Liver (tissue), 9 donors: ENCODE results near the gene PGM5. TPM values are rescaled to one million over a fixed set of nuclear protein-coding genes. Genes with fewer than 3 reads are reported as not detected.

Experiments
- DNase-seq: peaks from one replicate; pipeline ENCODE4 v3.0.0-alpha.2; 2017; ENCODE audit warnings: low spot score
- H3K27ac ChIP-seq, 2 donors: one replicate each; pipeline ENCODE4 v1.7.0; 2013; ENCODE audit warnings: inconsistent platforms in 2 of 2, low read length in 2 of 2, control low read depth in 1 of 2, low read depth in 1 of 2, mild to moderate bottlenecking in 1 of 2
- H3K27me3 ChIP-seq, 4 donors: one replicate each; pipeline versions ENCODE4 v1.6.1 to v1.7.0; 2013; ENCODE audit warnings: low read length in 3 of 4, inconsistent platforms in 1 of 4, mild to moderate bottlenecking in 1 of 4, moderate library complexity in 1 of 4; ENCODE audit not compliant: control insufficient read depth in 4 of 4, insufficient read depth in 4 of 4
- H3K36me3 ChIP-seq, 4 donors: one replicate each; pipeline versions ENCODE4 v1.6.1 to v1.7.0; 2013; ENCODE audit warnings: low read length in 3 of 4, mild to moderate bottlenecking in 3 of 4, low read depth in 1 of 4, moderate library complexity in 1 of 4; ENCODE audit not compliant: control insufficient read depth in 4 of 4, insufficient read depth in 3 of 4
- H3K4me1 ChIP-seq, 4 donors: one replicate each; pipeline versions ENCODE4 v1.6.1 to v1.7.0; 2013; ENCODE audit warnings: low read length in 3 of 4, mild to moderate bottlenecking in 3 of 4, moderate library complexity in 1 of 4; ENCODE audit not compliant: control insufficient read depth in 4 of 4, insufficient read depth in 4 of 4
- H3K4me3 ChIP-seq, 3 donors: one replicate each; pipeline versions ENCODE4 v1.6.1 to v1.7.0; 2013; ENCODE audit warnings: low read length in 3 of 3, control low read depth in 1 of 3, low read depth in 1 of 3, mild to moderate bottlenecking in 1 of 3
- H3K9ac ChIP-seq, 2 donors: one replicate each; pipeline ENCODE4 v1.7.0; 2013; ENCODE audit warnings: low read length in 2 of 2, mild to moderate bottlenecking in 2 of 2, moderate library complexity in 2 of 2, control low read depth in 1 of 2, low read depth in 1 of 2
- H3K9me3 ChIP-seq, 4 donors: one replicate each; pipeline versions ENCODE4 v1.6.1 to v1.7.0; 2013; ENCODE audit warnings: low read length in 3 of 4; ENCODE audit not compliant: control insufficient read depth in 4 of 4
- EGR1 ChIP-seq, 2 donors: IDR thresholded peaks; 2 replicates each; pipeline ENCODE4 v1.6.1; 2016 to 2018; ENCODE audit warnings: antibody characterized with exemption in 2 of 2, low read depth in 2 of 2
- FOXA1 ChIP-seq: IDR thresholded peaks from 2 replicates; pipeline ENCODE4 v1.6.1; 2016; ENCODE audit warnings: antibody characterized with exemption
- GABPA ChIP-seq, 2 donors: IDR thresholded peaks in 1 of 2; conservative IDR thresholded peaks in 1 of 2; 2 replicates each; pipeline ENCODE4 v1.6.1; 2016; ENCODE audit warnings: antibody characterized with exemption in 2 of 2, mild to moderate bottlenecking in 1 of 2, moderate library complexity in 1 of 2
- HNF4A ChIP-seq, 2 donors: conservative IDR thresholded peaks; 2 replicates each; pipeline ENCODE4 v1.6.1; 2016; ENCODE audit warnings: antibody characterized with exemption in 2 of 2, mild to moderate bottlenecking in 2 of 2
- HNF4G ChIP-seq: IDR thresholded peaks from 2 replicates; pipeline ENCODE4 v1.6.1; 2016; ENCODE audit warnings: antibody characterized with exemption
- JUND ChIP-seq, 2 donors: IDR thresholded peaks; 2 replicates each; pipeline ENCODE4 v1.6.1; 2016; ENCODE audit warnings: antibody characterized with exemption in 2 of 2
- NR2F2 ChIP-seq: IDR thresholded peaks from 2 replicates; pipeline ENCODE4 v1.6.1; 2016; ENCODE audit warnings: antibody characterized with exemption
- RAD21 ChIP-seq, 2 donors: IDR thresholded peaks; 2 replicates each; pipeline ENCODE4 v1.6.1; 2016; ENCODE audit warnings: antibody characterized with exemption in 2 of 2, mild to moderate bottlenecking in 2 of 2
- RXRA ChIP-seq, 2 donors: IDR thresholded peaks; 2 replicates each; pipeline ENCODE4 v1.6.1; 2017 to 2018; ENCODE audit warnings: antibody characterized with exemption in 2 of 2, mild to moderate bottlenecking in 1 of 2
- SP1 ChIP-seq: IDR thresholded peaks from 2 replicates; pipeline ENCODE4 v1.6.1; 2018; ENCODE audit warnings: antibody characterized with exemption, mild to moderate bottlenecking
- TAF1 ChIP-seq: conservative IDR thresholded peaks from 2 replicates; pipeline ENCODE4 v1.6.1; 2016; ENCODE audit warnings: antibody characterized with exemption, mild to moderate bottlenecking
- WGBS: extraction: QIAGEN DNeasy Blood & Tissue Kit; methylation state at CpG from one replicate; pipeline ENCODE4 v1.1.7; 2013; 5-methylcytosine and 5-hydroxymethylcytosine counted together
- polyA plus RNA-seq, 2 donors: library from polyadenylated mRNA; stranded (reverse) in 1 of 2; unstranded in 1 of 2; fragments of 200-250 nt in 1 of 2; fragments of >200 nt in 1 of 2; fragmentation: Nextera tagmentation in 1 of 2; extraction: Ambion mirVana in 1 of 2; gene quantifications; one replicate each; pipeline versions ENCODE4 v1.2.1 to v1.2.3, GENCODE V29; 2013 to 2015
- total RNA-seq, 2 donors: library from RNA; depleted of rRNA; stranded (reverse); fragments of >200 nt; gene quantifications; one replicate each; pipeline ENCODE4 v1.2.3, GENCODE V29; 2014
- TF ChIP-seq, protein P1 (sequence below): IDR thresholded peaks from 2 replicates; pipeline ENCODE4 v1.6.1; 2016; ENCODE audit warnings: antibody characterized with exemption
- TF ChIP-seq, protein P2 (sequence below): IDR thresholded peaks from 2 replicates; pipeline ENCODE4 v1.6.1; 2016; ENCODE audit warnings: antibody characterized with exemption
- TF ChIP-seq, protein P3 (sequence below): fragments of 150-350 bp; IDR thresholded peaks from 2 replicates; pipeline ENCODE4 v1.5.1; 2017; ENCODE audit warnings: improper control_type of control experiment, low read depth, low read length; ENCODE audit not compliant: missing input control
- TF ChIP-seq, protein P4 (sequence below): IDR thresholded peaks from 2 replicates; pipeline ENCODE4 v1.6.1; 2016; ENCODE audit warnings: antibody characterized with exemption
- donor health status: healthy.
- donor health status: healthy.
- donor health status: healthy.
- donor health status: healthy.
- donor health status: healthy.

The PGM5 gene
- total and polyA plus RNA-seq, 4 donors, result 0.63 to 8.5 (median 2.2) TPM

GRCh38 chr9:68488126-68488525 is 131.7 kb downstream of the PGM5 start (continued):
- TF ChIP-seq, protein P1, sequence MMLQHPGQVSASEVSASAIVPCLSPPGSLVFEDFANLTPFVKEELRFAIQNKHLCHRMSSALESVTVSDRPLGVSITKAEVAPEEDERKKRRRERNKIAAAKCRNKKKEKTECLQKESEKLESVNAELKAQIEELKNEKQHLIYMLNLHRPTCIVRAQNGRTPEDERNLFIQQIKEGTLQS, result no peak
- TF ChIP-seq, protein P2, sequence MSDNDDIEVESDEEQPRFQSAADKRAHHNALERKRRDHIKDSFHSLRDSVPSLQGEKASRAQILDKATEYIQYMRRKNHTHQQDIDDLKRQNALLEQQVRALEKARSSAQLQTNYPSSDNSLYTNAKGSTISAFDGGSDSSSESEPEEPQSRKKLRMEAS, result no peak
- no peak for TF ChIP-seq EGR1 (IDR thresholded peaks at IDR 0.05; ENCODE audit: low read depth in 2 of 2)
- peak in 1 of 2 donors; percentile 19 for TF ChIP-seq RXRA (IDR thresholded peaks at IDR 0.05)
- no peak for TF ChIP-seq HNF4G
- TF ChIP-seq GABPA (IDR thresholded peaks at IDR 0.05 in 1 of 2, conservative IDR thresholded peaks at IDR 0.05 in 1 of 2), result no peak

DNA sequence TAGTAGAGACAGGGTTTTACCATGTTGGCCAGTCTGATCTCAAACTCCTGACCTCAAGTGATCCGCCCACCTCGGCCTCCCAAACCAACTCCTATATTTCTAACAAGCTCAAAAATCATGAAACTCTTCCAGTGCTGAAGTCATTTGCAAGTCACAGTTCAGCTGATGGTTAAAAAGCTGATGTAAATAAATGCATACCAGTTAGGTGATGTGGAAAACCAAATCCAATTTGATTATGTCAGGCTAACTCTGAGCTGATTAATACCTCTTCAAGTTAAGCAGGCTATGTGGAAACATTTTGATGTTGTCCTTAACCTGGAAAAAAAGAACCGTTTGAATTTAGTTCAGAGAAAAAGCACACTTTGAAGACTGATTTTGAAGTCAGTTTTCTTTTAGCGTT is 133.2 kb downstream of the PGM5 start:
- Histone ChIP-seq H3K27me3 (no peaks in the 10 kb centered on the region), H3K36me3 (no peaks in the 10 kb centered on the region), H3K9ac (no peak overlapping the region), H3K27ac (no peak overlapping the region), H3K9me3 (peaks cover 0 to 7% (median 2%) of the 10 kb centered on the region in 4 donors), H3K4me3 (no peak overlapping the region), H3K4me1 (no peaks in the 10 kb centered on the region)
- 84% methylated on average over 4 of the region's 4 CpGs for WGBS
- no peak for DNase-seq
- TF ChIP-seq EGR1 (IDR thresholded peaks at IDR 0.05; ENCODE audit: low read depth in 2 of 2), result no peak
- no peak for TF ChIP-seq NR2F2
- TF ChIP-seq, protein P3, sequence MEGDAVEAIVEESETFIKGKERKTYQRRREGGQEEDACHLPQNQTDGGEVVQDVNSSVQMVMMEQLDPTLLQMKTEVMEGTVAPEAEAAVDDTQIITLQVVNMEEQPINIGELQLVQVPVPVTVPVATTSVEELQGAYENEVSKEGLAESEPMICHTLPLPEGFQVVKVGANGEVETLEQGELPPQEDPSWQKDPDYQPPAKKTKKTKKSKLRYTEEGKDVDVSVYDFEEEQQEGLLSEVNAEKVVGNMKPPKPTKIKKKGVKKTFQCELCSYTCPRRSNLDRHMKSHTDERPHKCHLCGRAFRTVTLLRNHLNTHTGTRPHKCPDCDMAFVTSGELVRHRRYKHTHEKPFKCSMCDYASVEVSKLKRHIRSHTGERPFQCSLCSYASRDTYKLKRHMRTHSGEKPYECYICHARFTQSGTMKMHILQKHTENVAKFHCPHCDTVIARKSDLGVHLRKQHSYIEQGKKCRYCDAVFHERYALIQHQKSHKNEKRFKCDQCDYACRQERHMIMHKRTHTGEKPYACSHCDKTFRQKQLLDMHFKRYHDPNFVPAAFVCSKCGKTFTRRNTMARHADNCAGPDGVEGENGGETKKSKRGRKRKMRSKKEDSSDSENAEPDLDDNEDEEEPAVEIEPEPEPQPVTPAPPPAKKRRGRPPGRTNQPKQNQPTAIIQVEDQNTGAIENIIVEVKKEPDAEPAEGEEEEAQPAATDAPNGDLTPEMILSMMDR, result no peak
- no peak for TF ChIP-seq GABPA (IDR thresholded peaks at IDR 0.05 in 1 of 2, conservative IDR thresholded peaks at IDR 0.05 in 1 of 2)
- TF ChIP-seq, protein P1, result no peak
- TF ChIP-seq HNF4A (conservative IDR thresholded peaks at IDR 0.05), result no peak
- TF ChIP-seq JUND (IDR thresholded peaks at IDR 0.05), result no peak
- TF ChIP-seq RAD21 (IDR thresholded peaks at IDR 0.05), result no peak
- TF ChIP-seq, protein P2, result no peak
- no peak for TF ChIP-seq SP1
- no peak for TF ChIP-seq HNF4G
- no peak for TF ChIP-seq FOXA1
- TF ChIP-seq, protein P4, sequence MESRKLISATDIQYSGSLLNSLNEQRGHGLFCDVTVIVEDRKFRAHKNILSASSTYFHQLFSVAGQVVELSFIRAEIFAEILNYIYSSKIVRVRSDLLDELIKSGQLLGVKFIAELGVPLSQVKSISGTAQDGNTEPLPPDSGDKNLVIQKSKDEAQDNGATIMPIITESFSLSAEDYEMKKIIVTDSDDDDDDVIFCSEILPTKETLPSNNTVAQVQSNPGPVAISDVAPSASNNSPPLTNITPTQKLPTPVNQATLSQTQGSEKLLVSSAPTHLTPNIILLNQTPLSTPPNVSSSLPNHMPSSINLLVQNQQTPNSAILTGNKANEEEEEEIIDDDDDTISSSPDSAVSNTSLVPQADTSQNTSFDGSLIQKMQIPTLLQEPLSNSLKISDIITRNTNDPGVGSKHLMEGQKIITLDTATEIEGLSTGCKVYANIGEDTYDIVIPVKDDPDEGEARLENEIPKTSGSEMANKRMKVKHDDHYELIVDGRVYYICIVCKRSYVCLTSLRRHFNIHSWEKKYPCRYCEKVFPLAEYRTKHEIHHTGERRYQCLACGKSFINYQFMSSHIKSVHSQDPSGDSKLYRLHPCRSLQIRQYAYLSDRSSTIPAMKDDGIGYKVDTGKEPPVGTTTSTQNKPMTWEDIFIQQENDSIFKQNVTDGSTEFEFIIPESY, result no peak
- TF ChIP-seq TAF1, result no peak

- no peak overlapping the region for H3K27ac ChIP-seq
- DNase-seq, result no peak
- no peaks in the 10 kb centered on the region for H3K4me1 ChIP-seq
- no peaks in the 10 kb centered on the region for H3K9me3 ChIP-seq
- peaks cover 0 to 2% (median 0%) of the 10 kb centered on the region in 4 donors for H3K27me3 ChIP-seq
- no peak overlapping the region for H3K4me3 ChIP-seq
- no peaks in the 10 kb centered on the region for H3K36me3 ChIP-seq
- 60% methylated on average over 6 of the region's 6 CpGs for WGBS
- H3K9ac ChIP-seq, result no peak overlapping the region
- TF ChIP-seq, protein P3, result no peak
- TF ChIP-seq, protein P4, result no peak
- no peak for TF ChIP-seq GABPA (IDR thresholded peaks at IDR 0.05 in 1 of 2, conservative IDR thresholded peaks at IDR 0.05 in 1 of 2)
- TF ChIP-seq, protein P1, result no peak
Measured at GRCh38 chr9:68492806-68493205, 136.4 kb downstream of the PGM5 start.
